IMR-90 (cell line): ENCODE measurements around the gene PLIN5. TPM values are rescaled to one million over a fixed set of nuclear protein-coding genes. Genes with fewer than 3 reads are reported as not detected.

Source experiments
- ATAC-seq: fragments of 200-7000 bp; cut with Tn5 transposase; 2 replicates; pipeline ENCODE4 v1.9.1; 2020; ENCODE audit warnings: low read depth, mild to moderate bottlenecking, moderate library complexity
- BruUV-seq: library from RNA; stranded (reverse); fragments of 400-500 nt; replicated peaks from 2 replicates; lab custom pipeline; 2021; lab: Mats Ljungman, UMichigan
- CTCF ChIA-PET: fragments of 300-600 bp; formaldehyde crosslinking; extraction: SDS; loops from one replicate; lab custom pipeline; 2021; ENCODE audit warnings: antibody characterized with exemption; lab: Yijun Ruan, JAX
- POLR2A ChIA-PET: fragments of 300-600 bp; sonication (Branson Sonifier 250); formaldehyde crosslinking; loops from one replicate; lab custom pipeline; 2022; ENCODE audit warnings: antibody characterized with exemption; ENCODE audit not compliant: unreplicated experiment; lab: Charles Lee
- DNase-seq: peaks from one replicate; pipeline ENCODE4 v3.0.0; 2013
- H2AFZ ChIP-seq: replicated peaks from 2 replicates; pipeline ENCODE3; 2013; ENCODE audit warnings: low read length, mild to moderate bottlenecking; ENCODE audit not compliant: poor library complexity
- H2AK5ac ChIP-seq: 2 replicates; pipeline ENCODE4 v1.6.1; 2013; ENCODE audit warnings: low read depth, low read length, inconsistent platforms
- H2AK9ac ChIP-seq: replicated peaks from 2 replicates; pipeline ENCODE3; 2013; ENCODE audit warnings: mild to moderate bottlenecking, low read depth, low read length, moderate library complexity; ENCODE audit not compliant: poor library complexity
- H2BK120ac ChIP-seq: 2 replicates; pipeline ENCODE4 v1.6.1; 2013; ENCODE audit warnings: low read depth, low read length, inconsistent platforms
- H2BK15ac ChIP-seq: 3 replicates; pipeline ENCODE4 v1.6.1; 2013; ENCODE audit warnings: low read depth, low read length, inconsistent platforms
- H2BK20ac ChIP-seq: 2 replicates; pipeline ENCODE4 v1.6.1; 2013; ENCODE audit warnings: low read depth, mild to moderate bottlenecking, inconsistent platforms, low read length, moderate library complexity
- H2BK5ac ChIP-seq: 2 replicates; pipeline ENCODE4 v1.6.1; 2013; ENCODE audit warnings: mild to moderate bottlenecking, low read depth, low read length, inconsistent platforms; ENCODE audit not compliant: poor library complexity, severe bottlenecking
- H3K14ac ChIP-seq: replicated peaks from 2 replicates; pipeline ENCODE4 v1.6.1; 2013; ENCODE audit warnings: low read depth, low read length, inconsistent platforms
- H3K18ac ChIP-seq: 2 replicates; pipeline ENCODE4 v1.6.1; 2013; ENCODE audit warnings: low read depth, low read length, control low read depth
- H3K23ac ChIP-seq: 2 replicates; pipeline ENCODE4 v1.6.1; 2013; ENCODE audit warnings: low read depth, low read length, inconsistent platforms
- H3K27ac ChIP-seq: 2 replicates; pipeline ENCODE4 v1.5.1; 2013; ENCODE audit warnings: mild to moderate bottlenecking, control low read depth, low read length; ENCODE audit not compliant: insufficient read depth
- H3K27me3 ChIP-seq: 2 replicates; pipeline ENCODE4 v1.6.1; 2013; ENCODE audit warnings: low read length; ENCODE audit not compliant: control insufficient read depth, insufficient read depth
- H3K36me3 ChIP-seq: 2 replicates; pipeline ENCODE4 v1.6.1; 2013; ENCODE audit warnings: low read length, mixed read lengths; ENCODE audit not compliant: control insufficient read depth, insufficient read depth
- H3K4ac ChIP-seq: 2 replicates; pipeline ENCODE4 v1.6.1; 2013; ENCODE audit warnings: low read depth, low read length, inconsistent platforms
- H3K4me1 ChIP-seq: 2 replicates; pipeline ENCODE4 v1.6.1; 2013; ENCODE audit warnings: low read length, mixed read lengths; ENCODE audit not compliant: control insufficient read depth, insufficient read depth
- H3K4me2 ChIP-seq: 2 replicates; pipeline ENCODE4 v1.6.1; 2013; ENCODE audit warnings: low read depth, mild to moderate bottlenecking, control low read depth, low read length, moderate library complexity
- H3K4me3 ChIP-seq: 2 replicates; pipeline ENCODE4 v1.5.1; 2013; ENCODE audit warnings: low read depth, mild to moderate bottlenecking, control low read depth, low read length, moderate library complexity; ENCODE audit not compliant: insufficient read depth
- H3K56ac ChIP-seq: 2 replicates; pipeline ENCODE4 v1.6.1; 2013; ENCODE audit warnings: low read length, inconsistent platforms; ENCODE audit not compliant: insufficient read depth; ENCODE audit errors: extremely low read depth
- H3K79me1 ChIP-seq, 2 experiments: 2 replicates each; pipeline ENCODE4 v1.6.1; 2013; ENCODE audit warnings: low read length in 2 of 2, inconsistent platforms in 1 of 2, low read depth in 1 of 2
- H3K9ac ChIP-seq: 2 replicates; pipeline ENCODE4 v1.6.1; 2013; ENCODE audit warnings: low read depth, low read length, control low read depth
- H3K9me1 ChIP-seq: 2 replicates; pipeline ENCODE4 v1.6.1; 2013; ENCODE audit warnings: low read length, inconsistent platforms; ENCODE audit not compliant: insufficient read depth
- H3K9me3 ChIP-seq: 2 replicates; pipeline ENCODE4 v1.6.1; 2013; ENCODE audit warnings: low read length; ENCODE audit not compliant: control insufficient read depth, insufficient read depth
- H4K20me1 ChIP-seq: 2 replicates; pipeline ENCODE4 v1.6.1; 2013; ENCODE audit warnings: low read length, inconsistent platforms; ENCODE audit not compliant: insufficient read depth
- H4K5ac ChIP-seq: 2 replicates; pipeline ENCODE4 v1.6.1; 2013; ENCODE audit warnings: mild to moderate bottlenecking, low read depth, low read length, control low read depth
- H4K8ac ChIP-seq, 2 experiments: 2 replicates each; pipeline ENCODE4 v1.6.1; 2013; ENCODE audit warnings: low read depth in 2 of 2, low read length in 2 of 2, control low read depth in 1 of 2, inconsistent platforms in 1 of 2
- H4K91ac ChIP-seq: 2 replicates; pipeline ENCODE4 v1.6.1; 2013; ENCODE audit warnings: low read depth, low read length, inconsistent platforms; ENCODE audit not compliant: insufficient read depth
- BHLHE40 ChIP-seq: fragments of 150-350 bp; IDR thresholded peaks from 2 replicates; pipeline ENCODE4 v1.6.1; 2016; ENCODE audit warnings: mild to moderate bottlenecking, low read depth, low read length
- CEBPB ChIP-seq: IDR thresholded peaks from 2 replicates; pipeline ENCODE4 v1.6.1; 2012; ENCODE audit warnings: low read depth, low read length, improper control_type of control experiment
- CHD1 ChIP-seq: IDR thresholded peaks from 2 replicates; pipeline ENCODE4 v1.6.1; 2012; ENCODE audit warnings: low read depth, low read length, improper control_type of control experiment
- CTCF ChIP-seq: conservative IDR thresholded peaks from 2 replicates; pipeline ENCODE4 v1.5.1; 2012; ENCODE audit warnings: mild to moderate bottlenecking, low read depth, low read length, improper control_type of control experiment
- ELK1 ChIP-seq: fragments of 150-350 bp; IDR thresholded peaks from 2 replicates; pipeline ENCODE4 v1.6.1; 2016; ENCODE audit warnings: low read depth, mild to moderate bottlenecking, low read length, moderate library complexity, borderline replicate concordance
- FOS ChIP-seq: fragments of 150-350 bp; IDR thresholded peaks from 2 replicates; pipeline ENCODE4 v1.6.1; 2016; ENCODE audit warnings: low read depth, low read length
- MAFK ChIP-seq: IDR thresholded peaks from 2 replicates; pipeline ENCODE4 v1.6.1; 2012; ENCODE audit warnings: low read depth, low read length, improper control_type of control experiment
- MAZ ChIP-seq: IDR thresholded peaks from 2 replicates; pipeline ENCODE4 v1.6.1; 2012; ENCODE audit warnings: low read depth, mild to moderate bottlenecking, low read length, improper control_type of control experiment, moderate library complexity, borderline replicate concordance
- MXI1 ChIP-seq: IDR thresholded peaks from 2 replicates; pipeline ENCODE4 v1.6.1; 2012; ENCODE audit warnings: low read depth, mild to moderate bottlenecking, low read length, moderate library complexity, borderline replicate concordance
- NFE2L2 ChIP-seq: fragments of 150-350 bp; IDR thresholded peaks from 2 replicates; pipeline ENCODE4 v1.6.1; 2016; ENCODE audit warnings: low read depth, mild to moderate bottlenecking, low read length
- POLR2A ChIP-seq: IDR thresholded peaks from 2 replicates; pipeline ENCODE4 v1.6.1; 2012; ENCODE audit warnings: mild to moderate bottlenecking, low read depth, low read length
- RAD21 ChIP-seq: IDR thresholded peaks from 2 replicates; pipeline ENCODE4 v1.6.1; 2012; ENCODE audit warnings: low read length, improper control_type of control experiment
- RFX5 ChIP-seq: IDR thresholded peaks from 2 replicates; pipeline ENCODE4 v1.8.0; 2012; ENCODE audit warnings: low read depth, mild to moderate bottlenecking, low read length, moderate library complexity
- SMC3 ChIP-seq: fragments of 150-350 bp; IDR thresholded peaks from 2 replicates; pipeline ENCODE4 v1.6.1; 2016; ENCODE audit warnings: low read depth, mild to moderate bottlenecking, antibody characterized with exemption, low read length, moderate library complexity
- USF2 ChIP-seq: fragments of 150-350 bp; IDR thresholded peaks from 2 replicates; pipeline ENCODE4 v1.6.1; 2017; ENCODE audit warnings: mild to moderate bottlenecking, antibody characterized with exemption, low read length, low read depth
- WGBS, 2 experiments: methylation state at CpG; one replicate each; pipeline versions ENCODE4 v1.1.5 to v1.1.7; 2013; ENCODE audit warnings: missing lambda C conversion rate in 2 of 2; ENCODE audit not compliant: insufficient read length in 1 of 2; ENCODE audit errors: extremely low coverage in 2 of 2; 5-methylcytosine and 5-hydroxymethylcytosine counted together
- dilution Hi-C: fragments of 300-500 bp; cut with HindIII; formaldehyde crosslinking; loops from one replicate; pipeline ENCODE4 v1.14.3; 2018; ENCODE audit warnings: low sequenced_read_pairs; ENCODE audit not compliant: unreplicated experiment
- in situ Hi-C: fragments of 300-500 bp; cut with MboI; formaldehyde crosslinking; loops from 3 replicates; pipeline ENCODE4 v1.14.3; 2019; ENCODE audit warnings: low sequenced_read_pairs, inconsistent platforms, mixed read lengths
- intact Hi-C: fragments of 100-400 bp; cut with micrococcal nuclease; formaldehyde crosslinking; loops from 2 replicates; pipeline ENCODE4 v1.10.0; 2022
- polyA plus RNA-seq, 3 experiments: library from polyadenylated mRNA; depleted of rRNA; stranded (reverse); fragments of >200 nt; gene quantifications; 2 replicates each; pipeline ENCODE4 v1.2.3, GENCODE V29; 2012; ENCODE audit warnings: low replicate concordance in 1 of 3
- total RNA-seq: library from RNA; depleted of rRNA; stranded (reverse); fragments of >200 nt; gene quantifications from 2 replicates; pipeline ENCODE4 v1.2.3, GENCODE V29; 2012

The PLIN5 gene
- total and polyA plus RNA-seq, 2 of the 4 experiments (the other 2 are of a cell fraction) = not detected

GRCh38 chr19:4502282-4503131, 32.5 kb downstream of the PLIN5 start:
- intact Hi-C loops = no loop called here
- no peak overlapping the region for H4K5ac ChIP-seq
- DNase-seq = peak; percentile 6
- TF ChIP-seq CHD1 (no peak), BHLHE40 (no peak), USF2 (no peak), MXI1 (no peak), SMC3 (no peak), RFX5 (no peak), POLR2A (no peak), FOS (no peak), NFE2L2 (no peak), MAFK (no peak), MAZ (no peak), CEBPB (no peak), ELK1 (no peak), RAD21 (no peak), CTCF (no peak)

More at GRCh38 chr19:4502282-4503131, 32.5 kb downstream of the PLIN5 start:
- no peaks in the 10 kb centered on the region for H4K20me1 ChIP-seq
- CTCF ChIA-PET = no interaction called here
- no peak overlapping the region for H4K8ac ChIP-seq
- no TSS peak for BruUV-seq
- dilution Hi-C loops = no loop called here
- H2BK20ac ChIP-seq = no peak overlapping the region
- H3K36me3 ChIP-seq = peaks cover 66% of the 10 kb centered on the region
- no peaks in the 10 kb centered on the region for H3K27me3 ChIP-seq
- no peak overlapping the region for H3K56ac ChIP-seq
- no peak overlapping the region for H3K18ac ChIP-seq
- ATAC-seq = no peak
- no peak overlapping the region for H2BK5ac ChIP-seq
- H2AK9ac ChIP-seq = no peak overlapping the region
- WGBS, 2 experiments = 90% methylated on average over 22 of the region's 37 CpGs; no CpG with 5 or more reads in 1 of the 2 experiments
- peaks cover 0 to 7% of the 10 kb centered on the region in 2 experiments; a peak in 1 of 4 replicates for H3K79me1 ChIP-seq
- no peak overlapping the region for H3K4me2 ChIP-seq
- no peak overlapping the region for H2BK15ac ChIP-seq
- H3K9ac ChIP-seq = no peak overlapping the region
- H3K9me1 ChIP-seq = peaks cover 8% of the 10 kb centered on the region; the same call in 1 of the 2 replicates
- H3K27ac ChIP-seq = no peak overlapping the region
- peaks cover 4% of the 10 kb centered on the region for H3K4me1 ChIP-seq
- no peaks in the 10 kb centered on the region for H3K9me3 ChIP-seq
- no peak overlapping the region for H3K4me3 ChIP-seq
- no peak overlapping the region for H2AK5ac ChIP-seq
- H2AFZ ChIP-seq = peak overlapping the region; percentile 10
- in situ Hi-C loops = no loop called here
- no peak overlapping the region for H4K91ac ChIP-seq
- H3K14ac ChIP-seq = no peak overlapping the region
- no peak overlapping the region for H3K23ac ChIP-seq
- no peak overlapping the region for H3K4ac ChIP-seq
- H2BK120ac ChIP-seq = no peak overlapping the region
- POLR2A ChIA-PET = no interaction called here
